Adipocyte (in vitro differentiated cells): ENCODE results near the gene CORO1A.
"Not testable (repeated sequence)": the region's sequence is repeated elsewhere in the genome, so short reads cannot be mapped to it uniquely, and the experiment has no call there.

ENCODE experiments used
- DNase-seq: peaks from one replicate; pipeline ENCODE4 v3.0.0-alpha.2; 2015; ENCODE audit warnings: low read depth
- H3K27me3 ChIP-seq: replicated peaks from 2 replicates; pipeline ENCODE4 v1.7.0; 2013; ENCODE audit warnings: mild to moderate bottlenecking, low read length, moderate library complexity; ENCODE audit not compliant: control insufficient read depth, insufficient read depth
- H3K36me3 ChIP-seq: 2 replicates; pipeline ENCODE4 v1.7.0; 2013; ENCODE audit warnings: low read length, mild to moderate bottlenecking, moderate library complexity; ENCODE audit not compliant: control insufficient read depth, insufficient read depth, severe bottlenecking
- H3K4me1 ChIP-seq: 2 replicates; pipeline ENCODE4 v1.7.0; 2013; ENCODE audit warnings: mild to moderate bottlenecking, low read length, moderate library complexity; ENCODE audit not compliant: control insufficient read depth, insufficient read depth
- H3K4me3 ChIP-seq: 2 replicates; pipeline ENCODE4 v1.7.0; 2013; ENCODE audit warnings: mild to moderate bottlenecking, low read length, moderate library complexity
- H3K9ac ChIP-seq: 2 replicates; pipeline ENCODE4 v1.7.0; 2013; ENCODE audit warnings: mild to moderate bottlenecking, low read length, moderate library complexity
- H3K9me3 ChIP-seq: 2 replicates; pipeline ENCODE4 v1.7.0; 2013; ENCODE audit warnings: mild to moderate bottlenecking, low read length, moderate library complexity; ENCODE audit not compliant: control insufficient read depth

The CORO1A gene

DNA sequence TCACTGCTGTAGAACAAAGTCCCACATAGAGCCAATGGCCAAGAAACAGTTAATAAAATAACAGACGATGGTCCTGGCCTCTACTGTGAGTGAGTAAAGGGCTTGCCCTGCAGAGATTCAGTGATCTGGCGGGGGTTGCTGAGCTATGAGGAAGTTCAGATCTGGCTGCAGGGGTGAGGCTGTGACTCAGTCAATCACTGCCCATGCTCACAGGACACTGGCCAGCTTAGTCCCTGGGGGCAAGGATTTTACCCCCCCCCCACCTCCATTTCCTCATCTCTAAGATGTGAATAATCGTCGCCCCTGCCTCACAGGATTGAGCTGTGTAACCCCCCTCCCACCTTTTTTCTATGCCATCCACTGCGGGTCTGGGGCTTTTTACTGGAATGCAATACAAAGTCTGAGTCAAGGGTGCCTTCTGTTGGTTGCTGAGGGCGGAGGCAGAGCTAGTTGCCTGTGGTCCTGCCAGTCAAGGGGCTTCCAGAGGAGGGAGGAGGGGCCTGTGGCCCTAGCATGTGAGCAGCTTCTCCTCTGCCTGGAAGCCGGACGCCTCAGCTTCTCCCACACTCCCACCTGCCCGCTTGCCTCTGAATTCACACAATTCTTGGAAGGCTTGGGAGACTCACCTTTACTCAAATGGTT, 23.8 kb downstream of the CORO1A start:
- not testable (repeated sequence) for H3K4me1 ChIP-seq, H3K27me3 ChIP-seq, H3K9me3 ChIP-seq, DNase-seq, H3K9ac ChIP-seq, H3K4me3 ChIP-seq, H3K36me3 ChIP-seq

DNA sequence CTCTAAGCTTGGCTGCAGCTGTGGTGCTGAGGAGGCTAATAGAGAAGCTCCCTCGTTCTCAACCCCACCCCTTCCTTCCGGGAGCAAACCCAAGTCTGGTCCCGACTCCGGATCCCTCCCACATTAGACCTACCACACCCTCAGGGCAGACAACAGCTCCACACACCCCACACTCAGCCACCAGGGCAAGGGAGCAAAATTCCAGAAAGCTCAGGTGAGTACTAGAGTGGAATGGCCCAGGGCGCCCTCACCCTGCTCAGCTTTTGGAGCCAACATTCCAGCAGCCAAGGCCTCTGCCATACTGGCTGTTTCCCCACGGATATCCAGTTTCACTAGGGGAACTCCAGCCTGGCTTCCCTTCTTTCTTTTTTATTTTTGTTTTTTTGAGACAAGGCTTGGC, 25.6 kb downstream of the CORO1A start:
- not testable (repeated sequence) for DNase-seq, H3K9me3 ChIP-seq, H3K36me3 ChIP-seq, H3K9ac ChIP-seq, H3K4me3 ChIP-seq, H3K4me1 ChIP-seq, H3K27me3 ChIP-seq

- not testable (repeated sequence) for H3K27me3 ChIP-seq, H3K4me3 ChIP-seq, H3K4me1 ChIP-seq, H3K9me3 ChIP-seq, H3K9ac ChIP-seq, DNase-seq, H3K36me3 ChIP-seq
Observed at GRCh38 chr16:30211414-30211813, 28.0 kb downstream of the CORO1A start.

GRCh38 chr16:30217082-30217481, 33.7 kb downstream of the CORO1A start:
- DNase-seq, H3K4me3 ChIP-seq: not testable (repeated sequence)

More at GRCh38 chr16:30217082-30217481, 33.7 kb downstream of the CORO1A start:
- H3K9me3 ChIP-seq, H3K27me3 ChIP-seq, H3K36me3 ChIP-seq, H3K9ac ChIP-seq, H3K4me1 ChIP-seq: not testable (repeated sequence)
